ENCODE measurements around the gene MRGPRE. TPM values are rescaled to one million over a fixed set of nuclear protein-coding genes. Genes with fewer than 3 reads are reported as not detected.

MRGPRE gene
- total RNA-seq, 1 experiment from 2014 or later: not detected

DNA sequence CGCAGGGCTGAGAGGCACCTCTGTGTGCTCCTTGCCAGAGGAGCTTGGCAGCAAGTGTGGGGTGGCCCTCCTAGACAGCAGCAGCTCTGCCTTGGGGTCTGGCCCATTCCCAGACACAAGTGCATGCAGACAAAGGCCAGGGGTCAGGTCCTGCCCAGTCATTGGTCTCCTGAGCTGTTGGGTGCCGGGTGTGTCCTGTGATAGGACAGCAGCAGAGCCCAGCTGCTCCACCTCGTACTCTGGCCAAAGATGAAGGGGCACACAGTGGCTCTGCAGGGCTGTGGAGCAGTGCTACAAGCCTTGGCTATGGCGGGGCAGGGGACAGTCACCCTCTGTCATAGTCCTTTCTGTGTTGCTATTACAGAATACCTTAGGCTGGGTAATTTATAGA, 49.8 kb downstream of the MRGPRE start:
- Histone ChIP-seq H2BK20ac (ENCODE audit: low read depth, low read length, poor library complexity, severe bottlenecking) (no peak overlapping the region), H3K79me2 (ENCODE audit: insufficient read depth, low read length) (no peaks in the 10 kb centered on the region), H3K23ac (ENCODE audit: insufficient read length, low read depth, low read length) (no peak overlapping the region), H2AFZ (ENCODE audit: low read length) (no peak overlapping the region), H2BK120ac (ENCODE audit: low read depth, low read length, poor library complexity, severe bottlenecking) (no peak overlapping the region), H4K5ac (ENCODE audit: insufficient read length, low read depth, low read length) (no peak overlapping the region), H3K4ac (ENCODE audit: low read depth, low read length) (no peak overlapping the region), H2BK5ac (ENCODE audit: insufficient read length, low read length) (no peak overlapping the region), H3K4me2 (ENCODE audit: insufficient read depth, insufficient read length, low read length) (no peak overlapping the region), H3K9me3 (ENCODE audit: control insufficient read depth, low read depth, low read length) (no peaks in the 10 kb centered on the region), H3K14ac (ENCODE audit: insufficient read depth, low read length) (no peak overlapping the region), H3K9ac (ENCODE audit: extremely low read depth, insufficient read length, low read length) (no peak overlapping the region), H3K23me2 (ENCODE audit: insufficient read length, low read depth, low read length, poor library complexity, severe bottlenecking) (no peaks in the 10 kb centered on the region), H3K27me3 (ENCODE audit: insufficient read depth, low read length) (no peaks in the 10 kb centered on the region), H4K8ac (replicated peaks; ENCODE audit: insufficient read length, low read depth, low read length) (no peak overlapping the region), H2BK12ac (ENCODE audit: insufficient read length, low read depth, low read length) (no peak overlapping the region), H4K91ac (ENCODE audit: insufficient read length, low read depth, low read length) (no peak overlapping the region), H3K18ac (ENCODE audit: insufficient read length, low read depth, low read length) (no peak overlapping the region), H2AK5ac (ENCODE audit: insufficient read length, low read length) (no peak overlapping the region), H3K79me1 (ENCODE audit: insufficient read depth, low read depth, low read length, poor library complexity, severe bottlenecking) (no peaks in the 10 kb centered on the region), H2BK15ac (ENCODE audit: low read depth, low read length) (no peak overlapping the region), H4K20me1 (ENCODE audit: control insufficient read depth, insufficient read depth, insufficient read length) (no peaks in the 10 kb centered on the region), H3K4me1 (ENCODE audit: insufficient read depth, low read length) (no peaks in the 10 kb centered on the region), H3T11ph (ENCODE audit: low read length) (no peak overlapping the region), H3K56ac (ENCODE audit: insufficient read length, low read depth, low read length) (no peak overlapping the region), H3K27ac (ENCODE audit: insufficient read length, low read depth, low read length) (no peak overlapping the region)
- DNase-seq: no peak
- WGBS (ENCODE audit: extremely low coverage, insufficient read length, low lambda C conversion rate): no CpG with 5 or more reads among the region's 4 CpGs
- Mint-ChIP-seq H3K27me3 (ENCODE audit: low read depth) (peaks cover 12% of the 10 kb centered on the region), H3K27ac (no peak overlapping the region), H3K4me3 (no peak overlapping the region), H3K4me1 (peaks cover 1 to 8% of the 10 kb centered on the region in 2 experiments), H3K9me3 (peaks cover 0 to 4% of the 10 kb centered on the region in 2 experiments; a peak in 1 of 5 replicates), H3K36me3 (ENCODE audit: insufficient read depth in 1 of 3, low read depth in 3 of 3) (peaks cover 0 to 3% (median 0%) of the 10 kb centered on the region in 3 experiments; a peak in 1 of 7 replicates)
- TF ChIP-seq, protein P1, sequence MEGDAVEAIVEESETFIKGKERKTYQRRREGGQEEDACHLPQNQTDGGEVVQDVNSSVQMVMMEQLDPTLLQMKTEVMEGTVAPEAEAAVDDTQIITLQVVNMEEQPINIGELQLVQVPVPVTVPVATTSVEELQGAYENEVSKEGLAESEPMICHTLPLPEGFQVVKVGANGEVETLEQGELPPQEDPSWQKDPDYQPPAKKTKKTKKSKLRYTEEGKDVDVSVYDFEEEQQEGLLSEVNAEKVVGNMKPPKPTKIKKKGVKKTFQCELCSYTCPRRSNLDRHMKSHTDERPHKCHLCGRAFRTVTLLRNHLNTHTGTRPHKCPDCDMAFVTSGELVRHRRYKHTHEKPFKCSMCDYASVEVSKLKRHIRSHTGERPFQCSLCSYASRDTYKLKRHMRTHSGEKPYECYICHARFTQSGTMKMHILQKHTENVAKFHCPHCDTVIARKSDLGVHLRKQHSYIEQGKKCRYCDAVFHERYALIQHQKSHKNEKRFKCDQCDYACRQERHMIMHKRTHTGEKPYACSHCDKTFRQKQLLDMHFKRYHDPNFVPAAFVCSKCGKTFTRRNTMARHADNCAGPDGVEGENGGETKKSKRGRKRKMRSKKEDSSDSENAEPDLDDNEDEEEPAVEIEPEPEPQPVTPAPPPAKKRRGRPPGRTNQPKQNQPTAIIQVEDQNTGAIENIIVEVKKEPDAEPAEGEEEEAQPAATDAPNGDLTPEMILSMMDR (conservative IDR thresholded peaks at IDR 0.05): no peak
